ENCODE measurements around the gene TRIM52.

Gene TRIM52

GRCh38 chr5:181261320-181262049 lies 542 bp upstream of the TRIM52 start:
- peak; percentile 38 to 86 (median 71) for DNase-seq
- intact Hi-C loops (cut with DNase I) = loop anchor here (2.0 to 5.0 kb wide), 2 partner anchors 15 to 39 kb away; partner anchors contain the start of gene TRIM41

- DNase-seq = peak in 5 of 42 donors; percentile 9 to 33 (median 24)
- intact Hi-C loops (cut with DNase I) = loop anchor here (2.0 to 5.0 kb wide), 2 partner anchors 13 to 38 kb away; partner anchors contain the start of gene TRIM41
Measured at GRCh38 chr5:181259974-181260719, 796 bp downstream of the TRIM52 start.

GRCh38 chr5:181259283-181259682 lies 1.7 kb downstream of the TRIM52 start:
- intact Hi-C loops (cut with DNase I) = no loop called here
- no peak for DNase-seq

- intact Hi-C loops (cut with DNase I) = no loop called here
Measured at GRCh38 chr5:181258576-181258975, 2.4 kb downstream of the TRIM52 start.

GRCh38 chr5:181255836-181256578 lies 4.9 kb downstream of the TRIM52 start:
- intact Hi-C loops (cut with DNase I) = no loop called here
- DNase-seq = peak in 2 of 42 donors; percentile 5 to 9

More at GRCh38 chr5:181258576-181258975, 2.4 kb downstream of the TRIM52 start:
- peak in 1 of 42 donors; percentile 10 for DNase-seq

GRCh38 chr5:181255276-181255675 lies 5.7 kb downstream of the TRIM52 start:
- DNase-seq = no peak
- intact Hi-C loops (cut with DNase I) = no loop called here

- intact Hi-C loops (cut with DNase I) = no loop called here
- DNase-seq = no peak
Measured at GRCh38 chr5:181248277-181248676, 12.7 kb downstream of the TRIM52 start.

GRCh38 chr5:181246276-181247049 lies 14.5 kb downstream of the TRIM52 start:
- intact Hi-C loops (cut with DNase I) = loop anchor here (2.0 kb wide), 1 partner anchor 14 kb away; the partner anchor contains the start of gene TRIM52
- DNase-seq = peak; percentile 78 to 95 (median 89)

- DNase-seq = peak in 13 of 42 donors; percentile 7 to 40 (median 25)
- intact Hi-C loops (cut with DNase I) = loop anchor here (2.0 kb wide), 1 partner anchor 15 kb away; the partner anchor contains the start of gene TRIM52
Measured at GRCh38 chr5:181245427-181246275, 15.3 kb downstream of the TRIM52 start.

GRCh38 chr5:181243564-181244343 lies 17.2 kb downstream of the TRIM52 start, which contains the start of gene RACK1:
Gene RACK1 (minus strand): TSS chr5:181243906. CDS start chr5:181243800, 106 bp downstream.
- DNase-seq = peak; percentile 85 to 97 (median 92)
- intact Hi-C loops (cut with DNase I) = loop anchor here (1.0 kb wide), 1 partner anchor 20 kb away; the partner anchor contains the start of gene TRIM41

GRCh38 chr5:181243018-181243563 lies 17.9 kb downstream of the TRIM52 start:
- DNase-seq = peak in 10 of 42 donors; percentile 18 to 64 (median 44)
- intact Hi-C loops (cut with DNase I) = no loop called here

GRCh38 chr5:181242031-181242451 lies 18.9 kb downstream of the TRIM52 start:
- DNase-seq = peak in 1 of 42 donors; percentile 16
- intact Hi-C loops (cut with DNase I) = no loop called here

- DNase-seq = peak in 1 of 42 donors; percentile 33
- intact Hi-C loops (cut with DNase I) = no loop called here
Measured at GRCh38 chr5:181241393-181241975, 19.5 kb downstream of the TRIM52 start.

GRCh38 chr5:181239062-181239663 lies 21.8 kb downstream of the TRIM52 start:
- peak in 1 of 42 donors; percentile 2 for DNase-seq
- intact Hi-C loops (cut with DNase I) = no loop called here

- intact Hi-C loops (cut with DNase I) = no loop called here
- peak in 2 of 42 donors; percentile 8 to 14 for DNase-seq
Measured at GRCh38 chr5:181237729-181238385, 23.1 kb downstream of the TRIM52 start.

Data from head of caudate nucleus (tissue), 42 donors.